GM19099 (cell line): ENCODE results near the gene CNNM3.

Source experiments
- POLR2A ChIP-seq: IDR thresholded peaks from 3 replicates; pipeline ENCODE4 v1.6.1; 2011; ENCODE audit warnings: low read depth; ENCODE audit not compliant: insufficient read length; ENCODE audit errors: extremely low read depth

CNNM3 gene

DNA sequence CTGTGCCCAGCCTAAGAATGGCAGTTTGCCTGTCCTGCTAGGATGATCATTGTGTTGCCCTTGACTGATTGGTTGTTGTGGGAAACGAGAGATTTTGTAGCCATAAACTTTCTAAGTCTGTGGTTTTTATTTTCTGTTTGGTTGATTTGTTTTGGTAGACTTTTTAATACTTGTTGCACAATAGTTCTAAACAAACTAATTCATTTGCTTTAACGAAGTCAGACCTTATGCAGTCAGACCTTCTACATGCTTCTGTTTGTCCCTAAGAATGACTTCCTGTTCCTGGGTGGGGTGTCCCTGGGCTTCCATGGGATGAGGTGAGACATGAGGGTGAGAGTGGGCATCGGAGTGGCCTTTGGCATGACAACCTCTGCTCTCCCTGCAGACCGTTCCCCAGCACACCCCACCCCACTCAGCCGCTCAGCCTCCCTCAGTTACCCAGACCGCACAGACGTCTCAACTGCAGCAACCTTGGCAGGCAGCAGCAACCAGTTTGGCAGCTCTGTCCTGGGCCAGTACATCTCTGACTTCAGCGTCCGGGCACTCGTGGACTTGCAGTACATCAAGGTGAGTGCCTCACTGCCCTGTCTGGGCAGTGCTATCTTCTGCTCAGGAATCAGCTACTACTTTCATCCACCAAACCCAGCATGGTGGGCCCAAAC is 7.8 kb upstream of the CNNM3 start:
- no peak for TF ChIP-seq POLR2A

DNA sequence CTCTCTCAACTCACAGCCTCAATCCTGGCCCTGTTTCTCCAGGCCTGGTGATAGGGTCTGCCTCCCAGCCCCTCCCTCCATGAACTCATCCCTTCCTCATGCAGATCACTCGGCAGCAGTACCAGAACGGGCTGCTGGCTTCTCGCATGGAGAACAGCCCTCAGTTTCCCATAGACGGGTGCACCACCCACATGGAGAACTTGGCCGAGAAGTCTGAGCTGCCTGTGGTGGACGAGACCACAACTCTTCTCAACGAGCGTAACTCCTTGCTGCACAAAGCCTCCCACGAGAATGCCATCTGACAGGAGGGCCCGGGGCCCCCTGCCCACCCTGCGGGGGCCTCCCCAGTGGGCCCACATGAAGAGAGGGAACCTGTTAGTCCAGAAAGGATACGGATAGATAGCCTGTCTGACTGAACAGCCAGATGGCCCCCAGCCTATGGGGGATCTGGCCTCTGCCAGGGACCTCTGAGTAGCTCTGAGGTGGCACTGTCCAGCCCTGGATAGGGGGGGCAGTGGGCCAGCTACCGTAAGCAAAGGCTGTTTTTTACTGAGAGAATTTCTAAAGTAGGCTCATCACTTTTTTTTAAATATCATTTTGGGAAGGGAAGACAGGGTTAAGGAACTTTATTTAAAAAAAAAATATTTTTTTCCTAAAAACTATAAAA is 6.7 kb upstream of the CNNM3 start:
- TF ChIP-seq POLR2A = no peak

DNA sequence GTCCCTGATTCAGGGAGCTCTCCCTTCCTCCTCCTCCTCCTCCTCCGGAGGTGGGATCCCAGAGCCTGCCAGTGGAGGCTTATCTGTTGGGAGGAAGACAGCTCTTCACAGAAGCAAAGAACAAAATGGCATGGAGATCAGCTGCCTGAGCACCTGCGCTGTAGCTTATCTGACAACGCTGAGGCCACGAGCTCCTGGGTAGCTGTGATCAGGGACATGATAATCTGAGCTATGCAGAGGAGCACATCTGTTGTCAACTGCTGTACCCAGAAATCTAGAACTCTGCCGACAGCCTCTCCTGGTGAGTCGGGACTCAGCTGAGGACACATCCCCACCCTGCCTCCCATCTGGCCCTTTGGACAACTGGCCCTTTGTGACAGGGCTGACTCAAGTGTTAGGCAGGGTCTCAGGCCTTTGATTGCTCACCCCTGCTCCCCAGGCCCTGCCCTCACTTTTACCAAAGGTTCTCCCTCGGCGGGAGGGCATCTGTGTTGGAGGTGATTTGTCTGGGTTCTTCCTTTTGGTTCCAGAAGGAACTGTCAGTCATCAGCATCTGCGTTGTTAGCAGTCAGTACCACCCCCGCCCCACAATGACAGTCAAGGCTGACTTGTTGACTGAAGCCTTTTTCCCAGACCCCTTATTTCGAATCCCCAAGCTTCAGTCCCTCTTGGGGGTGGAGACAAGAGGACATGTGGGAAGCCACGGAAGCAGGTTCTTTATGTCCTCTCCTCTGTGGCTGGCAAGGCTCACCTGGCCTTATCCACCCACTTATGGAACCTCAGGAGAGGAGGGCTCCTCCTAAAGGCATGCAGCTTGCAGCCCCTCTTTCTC is 5.9 kb upstream of the CNNM3 start:
- TF ChIP-seq POLR2A = no peak

DNA sequence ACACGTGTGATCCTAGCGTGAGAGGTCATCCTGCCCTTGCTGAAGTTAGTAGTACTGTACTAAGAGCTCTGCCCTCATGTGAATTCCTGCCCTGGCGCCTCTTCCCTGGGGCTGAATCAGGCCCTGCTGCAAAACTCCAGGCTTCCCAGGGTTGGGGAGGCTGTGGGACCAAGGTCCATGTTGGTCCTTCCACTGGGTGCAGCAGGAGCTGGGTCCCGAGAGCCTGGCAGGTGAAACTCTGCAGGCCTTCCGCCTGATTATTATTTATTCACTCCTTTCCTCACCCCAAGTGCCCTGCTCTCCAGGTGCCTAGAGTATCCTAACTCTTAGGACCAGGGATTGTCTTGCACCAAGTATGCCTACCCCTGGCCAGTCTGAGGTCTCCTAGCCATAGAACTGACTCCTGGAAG is 5.3 kb upstream of the CNNM3 start:
- TF ChIP-seq POLR2A = no peak

DNA sequence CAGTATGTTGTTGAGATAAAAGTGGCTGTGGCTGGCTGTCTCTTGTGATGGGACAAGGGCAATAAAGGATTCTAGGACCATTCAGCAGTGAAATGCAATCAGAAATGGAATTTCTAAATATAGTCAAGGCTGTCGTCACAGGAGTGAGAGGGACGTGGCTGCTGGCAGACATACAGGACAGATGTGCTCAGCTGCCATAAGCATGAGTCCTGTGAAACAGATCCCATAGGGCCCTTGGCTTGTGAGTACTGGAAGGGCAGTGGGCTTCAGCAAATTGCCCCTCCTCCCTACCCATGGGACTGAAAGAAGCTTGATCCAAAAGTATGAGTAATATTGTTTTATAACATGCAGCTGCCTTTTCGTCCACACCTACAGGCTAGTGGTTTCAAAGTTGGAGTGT is 4.2 kb upstream of the CNNM3 start:
- no peak for TF ChIP-seq POLR2A

DNA sequence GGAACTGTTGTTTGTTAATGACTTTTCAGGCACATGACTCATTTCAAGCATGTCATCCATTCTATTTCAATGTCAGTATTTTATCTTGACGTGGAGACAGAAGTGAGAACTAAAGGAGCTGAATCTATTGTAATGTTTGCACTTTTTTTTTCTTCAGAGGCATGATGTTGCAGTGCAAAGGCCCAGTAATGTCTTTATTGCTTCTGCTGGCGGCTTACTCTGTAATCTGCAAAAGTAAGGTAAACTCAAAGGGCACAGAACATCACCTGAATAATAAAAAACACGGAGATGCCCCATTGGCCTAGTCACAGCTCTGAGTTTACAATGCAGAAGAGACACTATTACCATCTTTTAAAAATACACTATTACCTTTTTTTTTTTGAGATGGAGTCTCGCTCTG is 2.4 kb upstream of the CNNM3 start:
- TF ChIP-seq POLR2A = no peak

DNA sequence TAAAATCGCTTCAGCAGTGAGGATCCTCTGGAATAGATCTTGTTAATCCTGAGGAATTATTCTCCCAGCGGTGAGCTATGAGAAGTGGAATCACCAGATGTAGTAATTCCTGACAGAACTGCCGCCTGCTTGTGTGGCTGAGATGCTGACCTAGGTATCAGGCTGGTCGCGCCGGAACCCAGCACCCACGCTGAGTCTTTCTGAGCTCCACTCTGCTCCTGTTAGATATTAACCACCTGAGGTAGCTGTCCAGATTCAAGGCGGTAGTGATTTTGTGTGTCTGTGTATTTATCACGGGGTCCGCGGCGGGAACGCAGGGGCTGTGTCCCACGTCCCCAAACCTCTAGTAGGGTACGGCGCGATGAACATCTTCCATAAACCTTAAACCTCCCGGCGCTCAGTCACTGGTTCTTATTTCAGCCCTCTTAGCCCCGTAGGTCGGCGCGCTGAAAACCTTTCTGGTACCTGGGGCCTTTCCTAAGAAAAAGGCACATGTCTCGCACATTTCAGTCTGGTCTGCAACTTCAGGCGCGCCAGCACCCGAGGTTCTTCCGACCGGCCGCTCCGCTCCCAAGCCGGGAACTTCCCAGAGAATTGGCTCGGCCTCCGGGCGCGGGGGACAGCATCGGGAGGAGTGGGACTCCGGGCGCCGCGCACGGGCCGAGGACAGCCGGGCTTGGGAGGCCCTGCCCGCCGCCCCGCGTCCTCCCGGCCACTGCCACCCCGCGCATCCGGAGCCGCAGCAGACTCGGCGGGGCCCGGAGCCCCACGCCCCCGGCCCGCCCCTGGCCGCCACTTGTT is 542 bp upstream of the CNNM3 start:
- no peak for TF ChIP-seq POLR2A

DNA sequence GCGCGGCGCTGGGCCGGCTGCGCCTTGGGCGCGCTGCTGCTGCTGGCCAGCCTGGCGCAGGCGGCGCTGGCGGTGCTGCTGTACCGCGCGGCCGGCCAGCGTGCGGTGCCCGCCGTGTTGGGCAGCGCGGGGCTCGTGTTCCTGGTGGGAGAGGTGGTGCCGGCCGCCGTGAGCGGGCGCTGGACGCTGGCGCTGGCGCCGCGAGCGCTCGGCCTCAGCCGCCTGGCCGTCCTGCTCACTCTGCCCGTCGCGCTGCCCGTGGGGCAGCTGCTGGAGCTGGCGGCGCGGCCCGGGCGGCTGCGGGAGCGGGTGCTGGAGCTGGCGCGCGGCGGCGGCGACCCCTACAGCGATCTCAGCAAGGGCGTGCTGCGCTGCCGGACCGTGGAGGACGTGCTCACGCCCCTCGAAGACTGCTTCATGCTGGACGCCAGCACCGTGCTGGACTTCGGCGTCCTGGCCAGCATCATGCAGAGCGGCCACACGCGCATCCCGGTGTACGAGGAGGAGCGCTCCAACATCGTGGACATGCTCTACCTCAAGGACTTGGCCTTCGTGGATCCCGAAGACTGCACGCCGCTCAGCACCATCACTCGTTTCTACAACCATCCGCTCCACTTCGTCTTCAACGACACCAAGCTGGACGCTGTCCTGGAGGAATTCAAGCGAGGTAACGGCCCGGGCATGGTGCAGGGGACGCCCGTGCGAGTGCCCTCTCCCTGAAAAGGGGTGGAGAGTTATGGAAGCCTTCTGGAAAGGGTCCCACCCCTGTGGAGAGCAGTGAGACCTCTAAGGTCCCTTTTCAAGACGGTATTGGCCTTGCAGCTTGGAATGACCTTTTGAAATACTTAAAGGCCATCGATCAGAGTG is 1.0 kb downstream of the CNNM3 start:
- no peak for TF ChIP-seq POLR2A

DNA sequence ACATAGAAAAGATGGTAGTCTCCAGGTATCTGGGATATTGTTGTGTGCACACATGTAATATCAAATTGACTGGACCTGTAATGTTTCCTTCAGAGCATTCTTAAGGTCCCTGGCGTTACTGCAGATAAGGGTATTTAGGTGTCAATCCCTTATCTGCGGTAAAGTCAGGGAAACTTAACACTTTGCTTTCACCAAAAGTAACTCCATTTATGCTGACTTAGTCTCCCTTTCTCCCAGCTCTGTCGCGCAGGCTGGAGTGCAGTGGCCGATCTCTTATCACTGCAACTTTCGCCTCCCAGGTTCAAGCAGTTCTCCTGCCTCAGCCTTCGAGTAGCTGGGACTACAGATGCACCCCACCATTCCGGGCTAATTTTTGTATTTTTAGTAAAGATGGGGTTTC is 1.8 kb downstream of the CNNM3 start:
- no peak for TF ChIP-seq POLR2A

DNA sequence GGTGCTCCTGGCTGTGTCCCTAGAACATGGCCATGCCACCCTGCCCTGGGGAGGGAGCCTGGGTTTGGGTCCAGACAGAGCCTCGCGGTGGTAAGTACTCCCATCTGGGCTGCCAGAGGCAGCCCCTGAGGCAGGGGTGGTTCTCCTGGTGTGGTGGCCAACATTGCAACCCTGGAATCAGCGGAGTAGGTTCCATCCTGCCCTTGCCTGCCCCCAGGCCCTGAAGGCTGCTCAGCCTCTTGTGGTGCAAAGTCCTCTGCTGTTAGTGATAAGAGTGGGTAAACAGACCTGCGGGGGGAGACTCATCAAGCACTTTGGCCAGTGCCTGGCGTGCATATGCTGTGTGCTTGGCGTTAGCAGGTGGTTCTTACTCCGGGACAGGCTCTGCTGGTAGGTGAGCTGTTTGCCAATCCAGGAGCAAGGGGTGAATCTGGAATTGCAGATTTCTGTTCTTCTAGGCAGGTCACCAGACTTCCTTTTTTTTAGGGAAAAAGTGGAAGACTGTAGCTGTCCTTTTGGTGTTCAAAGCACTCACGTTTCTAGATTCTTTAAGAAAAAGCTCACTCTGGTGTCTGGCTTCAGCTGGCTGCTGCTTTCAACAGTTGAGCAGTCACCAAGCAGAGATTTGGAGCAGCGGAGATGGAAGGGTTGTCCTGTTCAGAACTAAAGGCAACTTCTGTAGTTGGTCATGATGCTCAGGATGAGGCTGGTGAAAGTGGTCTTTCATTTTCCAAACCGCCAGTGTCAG is 3.2 kb downstream of the CNNM3 start:
- TF ChIP-seq POLR2A = no peak

DNA sequence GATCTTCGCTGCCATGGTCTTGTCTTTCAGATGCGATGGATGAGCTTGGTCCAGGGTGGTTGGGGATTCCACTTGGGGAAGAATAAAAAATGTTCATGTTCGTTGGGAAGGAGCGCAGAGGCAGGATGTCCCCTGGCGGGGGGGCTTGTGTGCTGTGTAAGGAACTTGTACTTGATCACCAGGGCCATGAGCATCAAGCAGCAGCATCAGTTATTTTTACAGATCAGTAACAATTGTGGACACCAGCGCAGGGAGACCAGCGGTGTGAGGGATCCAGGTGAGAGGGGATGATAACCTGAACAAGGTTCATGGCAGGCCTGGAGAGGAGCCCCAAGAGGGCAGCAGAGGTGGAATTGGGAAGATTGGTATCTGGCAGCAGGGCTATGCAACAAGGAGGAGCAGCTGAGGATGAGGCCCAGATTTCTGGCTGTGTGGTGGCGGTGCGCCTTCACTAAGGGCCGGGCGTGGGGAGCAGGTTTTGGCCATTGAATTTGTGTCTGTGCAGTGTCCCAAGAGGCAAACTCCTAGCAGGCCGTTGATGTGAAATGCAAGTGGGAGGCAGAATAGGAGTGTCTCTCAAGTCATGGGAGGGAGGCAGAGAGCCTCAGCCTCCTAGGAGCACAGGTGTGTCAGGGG is 3.9 kb downstream of the CNNM3 start:
- no peak for TF ChIP-seq POLR2A

DNA sequence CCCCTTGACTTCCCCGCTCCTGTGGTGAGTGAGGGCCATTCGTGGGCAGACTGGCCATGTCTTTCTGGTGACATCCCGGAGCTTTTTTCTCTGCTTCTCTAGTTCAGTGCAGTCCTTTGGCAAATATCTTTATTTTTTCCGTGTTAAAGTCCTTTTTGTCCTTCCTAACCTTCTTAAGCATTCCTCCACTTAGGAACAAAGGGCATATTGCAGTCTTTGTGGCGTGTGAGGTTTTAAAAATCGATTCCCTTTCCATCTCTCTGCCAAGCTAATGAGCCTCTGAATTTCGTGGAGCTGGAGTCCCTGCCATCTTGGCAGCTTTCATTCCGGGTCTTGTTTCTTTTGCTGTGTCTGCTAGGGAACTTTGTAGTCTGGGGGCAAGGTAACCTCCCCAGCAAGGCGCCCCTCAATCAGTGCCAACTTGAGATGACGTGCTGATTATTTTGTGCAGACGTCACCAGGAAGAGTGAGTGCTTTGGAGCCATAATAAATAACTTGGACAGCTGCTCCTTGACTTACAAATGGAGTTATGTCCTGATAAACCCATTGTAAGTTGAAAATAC is 5.1 kb downstream of the CNNM3 start:
- no peak for TF ChIP-seq POLR2A

DNA sequence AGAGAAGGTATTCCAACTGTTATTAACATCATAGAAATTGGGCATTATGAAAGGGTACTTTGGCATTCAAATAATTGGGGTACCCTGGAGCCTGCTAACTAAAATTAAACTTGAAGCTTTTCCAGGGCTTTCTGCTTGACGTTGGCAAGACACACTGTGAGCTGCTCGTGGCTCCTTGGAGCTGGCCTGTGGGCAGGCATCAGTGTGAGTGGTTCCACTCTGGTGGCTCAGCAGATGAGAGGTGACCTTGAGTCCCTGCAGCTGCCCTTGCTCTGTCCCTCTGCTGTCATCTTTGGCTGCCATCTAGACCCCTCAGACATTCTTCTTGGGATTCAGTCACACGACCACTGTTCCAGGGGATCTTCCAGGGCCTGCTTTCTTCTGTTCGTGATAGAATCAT is 6.7 kb downstream of the CNNM3 start:
- no peak for TF ChIP-seq POLR2A
